ENCODE measurements around the gene RNU6-1. TPM values are rescaled to one million over a fixed set of nuclear protein-coding genes. Genes with fewer than 3 reads are reported as not detected.

The RNU6-1 gene
- total RNA-seq, 1 experiment from 2014 or later = not detected

DNA sequence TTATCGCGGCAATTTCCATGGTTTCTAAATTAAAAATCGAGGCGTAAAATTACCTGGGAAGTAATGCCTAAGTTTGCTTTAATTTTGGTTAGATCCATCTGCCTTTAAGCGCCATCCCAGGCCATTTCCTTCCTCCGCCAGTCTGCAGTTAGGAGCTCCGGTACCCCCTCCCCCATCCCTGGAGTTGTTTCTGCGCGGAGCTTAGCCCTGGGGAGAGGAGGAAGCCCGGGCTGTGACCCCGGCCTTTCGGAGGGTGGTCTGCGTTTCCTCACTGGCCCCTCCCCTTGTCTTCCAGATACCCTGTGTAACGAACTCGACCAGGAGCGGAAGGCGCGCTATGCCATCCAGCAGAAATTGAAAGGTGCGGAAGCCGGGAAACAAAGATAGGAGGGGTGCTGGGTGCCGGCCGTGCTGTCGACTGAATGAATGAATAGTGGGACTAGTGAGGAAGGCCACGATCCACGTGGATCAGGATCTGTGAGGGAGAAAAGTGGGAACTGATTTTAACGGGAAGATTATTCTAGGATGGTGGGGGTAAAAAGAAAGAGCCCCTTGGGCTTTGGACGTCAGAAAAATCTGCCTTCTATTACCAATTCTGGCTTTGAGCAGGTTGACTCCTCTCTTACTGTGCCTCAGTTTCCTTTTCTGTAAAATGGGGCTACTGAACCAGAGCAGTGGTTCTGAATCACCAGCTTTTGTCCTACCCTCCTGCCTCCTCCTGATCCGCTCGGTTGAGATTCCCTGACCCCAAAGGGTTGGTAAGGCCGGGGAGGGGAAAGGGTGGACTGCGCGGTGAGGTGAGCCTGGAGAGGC, 6.7 kb downstream of the RNU6-1 start:
- no peak overlapping the region for H3K27ac ChIP-seq
- H3K27me3 ChIP-seq = no peaks in the 10 kb centered on the region
- no peak overlapping the region for H3K4me3 ChIP-seq

DNA sequence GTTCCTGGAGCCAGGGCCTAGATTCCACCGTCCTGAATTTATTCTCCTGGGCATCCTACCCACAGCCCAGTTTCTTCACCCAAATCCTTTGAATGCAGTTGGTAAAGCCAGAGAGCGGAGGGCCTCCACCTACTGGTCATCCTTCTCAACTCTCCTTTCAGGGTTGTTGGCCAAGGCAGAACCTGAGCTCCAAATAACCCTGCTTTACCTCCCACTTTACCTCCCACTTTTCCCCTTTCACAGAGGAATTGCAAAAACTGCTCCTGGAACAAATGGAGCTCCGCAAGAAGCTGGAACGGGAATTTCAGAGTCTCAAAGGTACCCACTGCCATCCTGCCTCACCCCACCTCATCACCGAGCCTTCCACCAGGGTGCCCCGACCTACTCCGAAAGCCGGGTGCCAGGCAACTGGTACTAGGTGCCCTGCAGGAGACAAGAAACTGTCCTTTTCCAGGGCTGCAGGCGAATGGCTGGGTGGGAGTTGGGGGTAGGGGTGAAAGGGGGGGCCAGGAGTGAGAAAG, 7.8 kb downstream of the RNU6-1 start:
- DNase-seq = peak; percentile 44 to 69
- H3K27ac ChIP-seq = no peak overlapping the region
- H3K4me1 ChIP-seq = peaks cover 7% of the 10 kb centered on the region; the same call in 1 of the 2 replicates

More for the DNA sequence above, 6.7 kb downstream of the RNU6-1 start:
- peaks cover 12% of the 10 kb centered on the region; the same call in 1 of the 2 replicates for H3K9me3 ChIP-seq (replicated peaks)
- H3K4me1 ChIP-seq = peaks cover 8% of the 10 kb centered on the region; the same call in 1 of the 2 replicates
- H3K36me3 ChIP-seq = no peaks in the 10 kb centered on the region; the same call in 1 of the 2 replicates
- DNase-seq = no peak

DNA sequence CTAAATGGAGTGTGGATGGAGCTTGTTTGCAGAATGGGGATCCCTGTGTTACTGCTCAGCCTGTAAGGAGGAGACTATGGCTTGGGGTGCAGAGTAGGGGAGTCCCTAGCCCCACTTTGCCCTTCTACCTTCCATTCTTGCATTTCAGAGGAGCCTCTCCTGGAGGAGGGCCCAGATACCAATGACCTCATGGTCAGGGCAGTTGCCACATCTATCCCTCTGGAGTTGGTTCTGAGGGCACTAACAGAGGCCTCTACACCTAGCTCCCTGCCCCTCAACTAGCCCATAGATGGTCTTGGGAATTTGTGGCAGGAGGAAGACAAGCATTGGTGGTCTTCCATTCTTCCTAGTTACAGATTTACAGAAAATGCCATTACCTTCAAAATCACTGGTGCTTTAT, 8.5 kb downstream of the RNU6-1 start:
- Histone ChIP-seq H3K4me1 (peaks cover 3% of the 10 kb centered on the region; the same call in 1 of the 2 replicates), H3K27me3 (no peaks in the 10 kb centered on the region)

More for the DNA sequence above, 7.8 kb downstream of the RNU6-1 start:
- Histone ChIP-seq H3K9me3 (replicated peaks) (peaks cover 12% of the 10 kb centered on the region; the same call in 1 of the 2 replicates), H3K27me3 (no peaks in the 10 kb centered on the region), H3K4me3 (no peak overlapping the region), H3K36me3 (no peaks in the 10 kb centered on the region; the same call in 1 of the 2 replicates)

DNA sequence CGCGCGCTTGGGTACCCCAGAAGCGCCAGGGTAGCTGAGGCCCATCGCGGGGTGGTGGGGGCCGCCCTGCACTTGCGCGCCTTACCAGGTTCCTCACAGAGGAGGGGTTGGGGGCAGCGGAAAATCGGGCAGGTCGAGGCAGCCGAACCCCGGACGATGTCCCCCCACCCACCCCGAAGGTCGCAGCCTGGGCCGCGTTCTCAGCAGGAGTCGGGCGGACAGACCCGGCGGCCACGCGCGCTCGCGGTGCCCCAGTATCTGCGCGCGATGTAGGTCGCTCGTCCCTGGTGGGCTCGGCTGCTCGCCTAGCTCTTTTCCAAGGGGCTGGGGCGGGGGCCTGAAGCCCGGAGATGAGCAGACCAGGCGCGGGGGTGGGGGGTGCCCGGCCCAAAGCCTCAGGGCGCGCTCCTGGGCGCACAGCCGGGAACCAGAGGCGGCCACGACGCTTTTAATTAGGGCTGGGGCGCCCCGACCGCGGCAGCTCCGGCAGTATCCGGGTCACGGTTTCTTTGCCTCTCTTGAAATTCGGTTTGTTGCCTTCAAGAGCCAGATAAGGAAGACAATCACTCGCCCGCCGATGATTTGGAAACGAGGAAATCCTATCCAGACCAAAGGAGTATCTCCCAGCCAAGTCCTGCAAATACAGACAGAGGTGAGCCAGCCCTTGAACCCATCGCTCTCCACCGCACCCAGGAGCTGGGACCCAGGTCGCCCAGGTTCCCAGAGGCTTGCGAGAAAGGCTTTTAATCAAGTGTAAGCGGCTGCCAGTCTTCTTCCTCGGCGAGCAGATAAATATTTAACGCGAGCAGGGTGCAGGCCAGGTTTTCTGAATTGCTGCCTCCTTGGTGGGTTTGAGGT, 10.0 kb downstream of the RNU6-1 start:
- H3K4me3 ChIP-seq = no peak overlapping the region
- peaks cover 12% of the 10 kb centered on the region; the same call in 1 of the 2 replicates for H3K9me3 ChIP-seq (replicated peaks)
- H3K36me3 ChIP-seq = no peaks in the 10 kb centered on the region; the same call in 1 of the 2 replicates
- no peaks in the 10 kb centered on the region for H3K27me3 ChIP-seq
- DNase-seq = no peak
- no peaks in the 10 kb centered on the region for H3K4me1 ChIP-seq
- no peak overlapping the region for H3K27ac ChIP-seq

More for the DNA sequence above, 8.5 kb downstream of the RNU6-1 start:
- H3K4me3 ChIP-seq = no peak overlapping the region
- no peak overlapping the region for H3K27ac ChIP-seq
- no peaks in the 10 kb centered on the region; the same call in 1 of the 2 replicates for H3K36me3 ChIP-seq
- DNase-seq = no peak
- peaks cover 12% of the 10 kb centered on the region; the same call in 1 of the 2 replicates for H3K9me3 ChIP-seq (replicated peaks)

DNA sequence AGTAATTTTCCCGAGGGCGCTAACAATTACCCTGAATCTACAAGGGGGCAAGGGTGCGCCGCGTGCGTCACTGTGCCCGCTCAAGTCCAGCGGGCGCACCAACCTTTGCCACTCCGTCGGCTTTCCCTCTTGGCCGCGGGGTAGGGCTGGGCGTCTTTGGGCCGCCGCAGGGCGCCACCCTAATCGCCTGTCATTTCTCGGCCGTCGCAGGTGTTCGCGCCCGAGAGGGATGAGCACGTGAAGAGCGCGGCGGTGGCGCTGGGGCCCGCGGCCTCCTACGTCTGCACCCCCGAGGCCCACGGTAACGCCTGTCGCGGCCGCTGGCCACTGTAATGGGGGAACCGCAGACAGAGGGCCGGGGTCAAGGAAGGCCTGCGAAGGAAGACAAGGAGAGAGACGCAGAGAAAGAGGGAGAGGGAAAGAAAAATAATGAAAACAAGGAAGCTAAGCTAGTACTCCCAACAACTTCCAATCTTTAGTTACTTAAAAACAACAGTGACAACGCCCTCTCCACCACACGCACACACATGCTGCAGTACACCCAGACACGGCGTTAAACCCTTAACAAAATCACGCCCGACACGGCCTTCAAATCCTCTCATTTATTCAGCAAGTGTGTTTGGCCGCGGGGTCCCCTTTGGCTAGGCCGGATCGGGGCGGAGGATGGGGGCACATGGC, 10.7 kb downstream of the RNU6-1 start:
- Histone ChIP-seq H3K4me1 (no peaks in the 10 kb centered on the region), H3K27ac (no peak overlapping the region), H3K9me3 (replicated peaks) (peaks cover 12% of the 10 kb centered on the region; the same call in 1 of the 2 replicates), H3K36me3 (no peaks in the 10 kb centered on the region; the same call in 1 of the 2 replicates), H3K27me3 (no peaks in the 10 kb centered on the region), H3K4me3 (no peak overlapping the region)
- DNase-seq = no peak

DNA sequence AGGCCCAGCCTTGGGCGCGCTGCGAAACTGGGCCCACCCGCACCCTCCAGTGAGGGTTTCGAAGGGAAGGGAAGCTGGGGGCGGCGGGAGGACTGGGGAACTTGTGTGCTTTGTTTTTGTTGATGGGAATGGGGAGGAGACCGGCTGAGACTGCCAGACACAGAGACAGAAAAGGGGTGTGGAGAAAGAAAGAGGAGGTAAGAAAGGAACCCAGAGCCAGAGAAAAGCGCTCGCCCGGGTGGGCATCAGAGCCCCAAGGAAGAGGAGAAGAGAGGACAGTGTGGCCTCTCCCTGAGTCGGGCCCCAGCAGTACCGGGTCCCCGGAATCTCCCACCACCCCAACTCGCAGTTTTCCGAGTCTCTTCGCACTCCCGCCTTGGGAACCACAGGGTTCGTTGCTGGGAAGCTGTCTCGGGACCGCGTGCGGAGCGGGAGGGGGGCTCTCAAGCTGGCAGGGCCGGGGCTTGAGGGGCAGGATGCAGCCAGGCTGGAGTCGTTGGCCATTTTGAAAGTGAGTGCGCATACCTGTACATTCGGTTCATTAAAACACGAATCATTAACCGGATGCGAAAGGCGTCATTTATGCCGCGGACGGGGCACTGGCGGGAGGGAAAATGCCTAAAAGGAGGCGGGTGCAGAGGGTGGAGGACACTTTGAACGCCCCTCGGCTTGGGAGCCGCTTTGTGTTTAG, 11.4 kb downstream of the RNU6-1 start:
- H3K36me3 ChIP-seq = no peaks in the 10 kb centered on the region; the same call in 1 of the 2 replicates
- H3K4me3 ChIP-seq = no peak overlapping the region
- no peak for DNase-seq
- no peak overlapping the region for H3K27ac ChIP-seq
- H3K4me1 ChIP-seq = no peaks in the 10 kb centered on the region
- peaks cover 12% of the 10 kb centered on the region; the same call in 1 of the 2 replicates for H3K9me3 ChIP-seq (replicated peaks)
- no peaks in the 10 kb centered on the region for H3K27me3 ChIP-seq

DNA sequence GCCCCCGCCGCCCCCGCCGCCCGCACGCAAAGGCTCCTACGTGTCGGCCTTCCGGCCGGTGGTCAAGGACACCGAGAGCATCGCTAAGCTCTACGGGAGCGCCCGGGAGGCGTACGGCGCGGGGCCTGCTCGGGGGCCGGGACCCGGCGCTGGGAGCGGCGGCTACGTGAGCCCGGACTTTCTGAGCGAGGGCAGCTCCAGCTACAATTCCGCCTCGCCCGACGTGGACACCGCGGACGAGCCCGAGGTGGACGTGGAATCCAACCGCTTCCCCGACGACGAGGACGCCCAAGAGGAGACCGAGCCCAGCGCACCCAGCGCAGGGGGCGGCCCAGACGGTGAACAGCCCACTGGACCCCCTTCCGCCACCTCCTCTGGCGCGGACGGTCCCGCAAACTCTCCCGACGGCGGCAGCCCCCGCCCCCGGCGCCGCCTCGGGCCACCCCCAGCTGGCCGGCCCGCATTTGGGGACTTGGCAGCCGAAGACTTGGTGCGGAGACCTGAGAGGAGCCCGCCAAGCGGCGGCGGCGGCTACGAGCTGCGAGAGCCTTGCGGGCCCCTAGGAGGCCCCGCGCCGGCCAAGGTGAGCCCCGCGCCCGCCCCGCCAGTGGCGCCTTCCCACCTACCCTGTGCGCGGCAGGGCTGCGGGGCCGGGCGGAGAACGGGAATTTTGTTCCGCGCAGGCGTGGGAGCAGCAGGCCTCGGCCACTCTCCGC, 12.1 kb downstream of the RNU6-1 start:
- no peak overlapping the region for H3K27ac ChIP-seq
- H3K27me3 ChIP-seq = no peaks in the 10 kb centered on the region
- no peaks in the 10 kb centered on the region for H3K4me1 ChIP-seq
- no peaks in the 10 kb centered on the region; the same call in 1 of the 2 replicates for H3K36me3 ChIP-seq
- peaks cover 12% of the 10 kb centered on the region; the same call in 1 of the 2 replicates for H3K9me3 ChIP-seq (replicated peaks)
- DNase-seq = no peak
- H3K4me3 ChIP-seq = no peak overlapping the region

DNA sequence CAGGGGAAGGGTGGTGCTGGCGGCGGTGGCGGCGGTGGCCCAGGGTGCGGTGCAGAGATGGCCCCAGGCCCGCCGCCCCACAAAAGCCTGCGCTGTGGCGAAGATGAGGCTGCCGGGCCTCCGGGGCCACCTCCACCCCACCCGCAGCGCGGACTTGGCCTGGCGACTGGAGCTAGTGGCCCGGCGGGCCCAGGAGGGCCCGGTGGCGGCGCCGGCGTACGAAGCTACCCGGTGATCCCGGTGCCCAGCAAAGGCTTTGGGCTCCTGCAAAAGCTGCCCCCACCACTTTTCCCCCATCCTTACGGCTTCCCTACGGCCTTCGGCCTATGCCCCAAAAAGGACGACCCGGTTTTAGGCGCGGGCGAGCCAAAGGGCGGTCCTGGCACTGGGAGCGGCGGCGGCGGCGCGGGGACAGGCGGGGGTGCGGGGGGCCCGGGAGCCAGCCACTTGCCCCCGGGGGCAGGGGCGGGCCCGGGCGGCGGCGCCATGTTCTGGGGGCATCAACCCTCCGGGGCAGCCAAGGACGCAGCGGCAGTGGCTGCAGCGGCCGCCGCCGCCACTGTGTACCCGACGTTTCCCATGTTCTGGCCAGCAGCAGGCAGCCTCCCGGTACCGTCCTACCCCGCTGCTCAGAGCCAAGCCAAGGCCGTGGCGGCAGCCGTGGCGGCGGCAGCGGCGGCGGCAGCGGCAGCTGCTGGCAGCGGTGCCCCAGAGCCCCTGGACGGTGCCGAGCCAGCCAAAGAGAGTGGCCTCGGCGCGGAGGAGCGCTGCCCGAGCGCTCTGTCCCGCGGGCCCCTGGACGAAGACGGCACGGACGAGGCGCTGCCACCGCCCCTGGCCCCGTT, 12.9 kb downstream of the RNU6-1 start:
- Histone ChIP-seq H3K36me3 (no peaks in the 10 kb centered on the region; the same call in 1 of the 2 replicates), H3K27ac (no peak overlapping the region), H3K27me3 (no peaks in the 10 kb centered on the region), H3K4me3 (no peak overlapping the region), H3K9me3 (replicated peaks) (peaks cover 12% of the 10 kb centered on the region; the same call in 1 of the 2 replicates), H3K4me1 (no peaks in the 10 kb centered on the region)
- DNase-seq = no peak

DNA sequence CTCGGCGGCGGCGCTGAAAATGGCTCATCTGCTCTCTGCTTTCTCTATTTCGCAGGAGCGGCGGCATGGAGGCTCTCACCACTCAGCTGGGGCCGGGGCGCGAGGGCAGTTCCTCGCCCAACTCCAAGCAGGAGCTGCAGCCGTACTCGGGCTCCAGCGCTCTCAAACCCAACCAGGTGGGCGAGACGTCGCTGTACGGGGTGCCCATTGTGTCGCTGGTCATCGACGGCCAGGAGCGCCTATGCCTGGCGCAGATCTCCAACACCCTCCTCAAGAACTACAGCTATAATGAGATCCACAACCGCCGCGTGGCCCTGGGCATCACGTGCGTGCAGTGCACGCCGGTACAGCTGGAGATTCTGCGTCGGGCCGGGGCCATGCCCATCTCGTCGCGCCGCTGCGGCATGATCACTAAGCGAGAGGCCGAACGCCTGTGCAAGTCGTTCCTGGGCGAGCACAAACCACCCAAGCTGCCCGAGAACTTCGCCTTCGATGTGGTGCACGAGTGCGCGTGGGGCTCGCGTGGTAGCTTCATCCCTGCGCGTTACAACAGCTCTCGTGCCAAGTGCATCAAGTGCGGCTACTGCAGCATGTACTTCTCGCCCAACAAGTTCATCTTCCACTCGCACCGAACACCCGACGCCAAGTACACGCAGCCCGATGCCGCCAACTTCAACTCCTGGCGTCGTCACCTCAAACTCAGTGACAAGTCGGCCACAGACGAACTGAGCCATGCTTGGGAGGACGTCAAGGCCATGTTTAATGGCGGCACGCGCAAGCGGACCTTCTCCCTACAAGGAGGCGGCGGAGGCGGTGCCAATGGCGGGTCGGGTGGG, 13.7 kb downstream of the RNU6-1 start:
- no peak overlapping the region for H3K27ac ChIP-seq
- peaks cover 12% of the 10 kb centered on the region; the same call in 1 of the 2 replicates for H3K9me3 ChIP-seq (replicated peaks)
- H3K4me3 ChIP-seq = no peak overlapping the region
- H3K4me1 ChIP-seq = no peaks in the 10 kb centered on the region
- H3K36me3 ChIP-seq = no peaks in the 10 kb centered on the region; the same call in 1 of the 2 replicates
- no peaks in the 10 kb centered on the region for H3K27me3 ChIP-seq
- no peak for DNase-seq

DNA sequence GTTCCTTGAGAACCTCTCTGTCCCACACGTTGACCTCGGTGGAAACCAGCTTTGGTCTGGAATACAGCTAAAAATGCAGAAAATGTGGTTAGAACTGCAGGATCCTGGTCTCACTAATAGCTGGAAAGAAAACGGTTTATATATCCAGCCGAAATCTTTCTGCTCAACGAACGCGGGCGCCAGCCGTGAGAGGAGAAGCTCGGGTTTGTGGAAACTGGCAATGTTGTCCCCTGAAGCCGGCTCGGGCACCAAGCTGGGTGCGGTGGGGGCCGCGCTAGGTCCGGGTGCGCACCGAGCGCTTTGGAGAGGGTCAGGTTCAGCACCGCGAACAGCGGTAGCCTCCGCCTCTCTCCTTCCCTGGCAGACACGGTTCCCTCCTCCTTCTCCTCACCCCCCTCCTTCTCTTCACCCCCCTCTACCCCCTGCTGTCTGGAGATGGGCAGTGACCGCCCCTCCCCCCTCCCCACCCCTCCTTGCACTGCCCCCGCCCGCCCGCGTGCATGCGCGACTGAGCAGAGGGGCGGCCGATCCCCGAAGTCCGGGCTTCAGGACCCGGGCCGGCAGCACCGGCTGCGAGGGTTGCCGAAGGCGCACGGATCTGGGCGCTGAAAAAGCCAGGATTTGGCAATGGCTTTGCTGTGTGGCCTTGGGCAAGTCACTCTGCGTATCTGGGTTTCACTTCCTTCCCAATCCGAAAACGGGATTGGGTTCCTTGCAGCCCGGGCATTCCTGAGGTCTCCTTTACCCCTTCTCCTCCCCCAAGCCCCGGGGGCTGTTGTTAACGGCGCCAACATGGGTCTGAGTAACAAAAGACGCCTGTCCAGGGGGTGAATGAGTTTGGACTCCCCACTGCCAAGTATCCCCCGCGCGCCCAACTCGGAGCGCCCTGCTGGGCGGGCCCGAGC, 14.6 kb downstream of the RNU6-1 start, which contains the start of gene SKOR1:
Gene SKOR1 (plus strand): TSS at position 534 of the 905 bp plus-strand sequence. CDS start 94 bp downstream, at position 628.
- Histone ChIP-seq H3K4me1 (no peaks in the 10 kb centered on the region), H3K4me3 (peak within 1 kb of the TSS; percentile 66), H3K36me3 (no peaks in the 10 kb centered on the region; the same call in 1 of the 2 replicates), H3K27ac (no peak within 1 kb of the TSS), H3K27me3 (no peaks in the 10 kb centered on the region), H3K9me3 (replicated peaks) (peaks cover 9% of the 10 kb centered on the region; the same call in 1 of the 2 replicates)
- no peak for DNase-seq

Measured in SJCRH30 (cell line).